HepG2 (cell line): ENCODE data around the gene GAL3ST1. TPM values are rescaled to one million over a fixed set of nuclear protein-coding genes. Genes with fewer than 3 reads are reported as not detected.
"Not testable (repeated sequence)": the region's sequence is repeated elsewhere in the genome, so short reads cannot be mapped to it uniquely, and the experiment has no call there.

Experiments used
- ATAC-seq: fragments of 200-7000 bp; cut with Tn5 transposase; 3 replicates; pipeline ENCODE4 v1.9.1; 2020; ENCODE audit warnings: mild to moderate bottlenecking, moderate library complexity
- BruUV-seq: library from RNA; stranded (reverse); fragments of 400-500 nt; replicated peaks from 2 replicates; lab custom pipeline; 2021; lab: Mats Ljungman, UMichigan
- CTCF ChIA-PET: fragments of 300-600 bp; formaldehyde crosslinking; extraction: SDS; loops from one replicate; lab custom pipeline; 2021; ENCODE audit warnings: low total read pairs, inconsistent platforms, low intra/inter-chr PET ratio; lab: Yijun Ruan, JAX
- POLR2A ChIA-PET: fragments of 350-600 bp; sonication (Branson Sonifier 250); formaldehyde crosslinking; loops from one replicate; lab custom pipeline; 2020; ENCODE audit warnings: antibody characterized with exemption, inconsistent platforms; lab: Yijun Ruan, JAX
- DNase-seq: peaks from one replicate; pipeline ENCODE4 v3.0.0-alpha.2; 2015; ENCODE audit warnings: low spot score
- FAIRE-seq: peaks from 3 replicates; lab custom pipeline; 2011; peaks lifted over from hg19 to GRCh38; lab: Jason Lieb, UNC
- H2AFZ ChIP-seq: one replicate; pipeline ENCODE4 v1.6.1; 2011; ENCODE audit warnings: low read length, inconsistent platforms
- H3K27ac ChIP-seq: fragments of 300-600 bp; 3 replicates; pipeline ENCODE4 v1.8.0; 2011; ENCODE audit warnings: mixed run types, mild to moderate bottlenecking, mixed read lengths, low read length, inconsistent platforms; ENCODE audit not compliant: insufficient read depth; ENCODE audit errors: extremely low read length
- H3K27me3 ChIP-seq, 2 experiments: fragments of 200-600 bp in 1 of 2; 2 replicates in 1 of 2; 3 replicates in 1 of 2; pipeline versions ENCODE4 v1.6.0 to v1.8.0; 2011; ENCODE audit warnings: low read length in 2 of 2, mild to moderate bottlenecking in 2 of 2, moderate library complexity in 2 of 2, inconsistent platforms in 1 of 2; ENCODE audit not compliant: insufficient read depth in 2 of 2, control insufficient read depth in 1 of 2
- H3K36me3 ChIP-seq, 2 experiments: fragments of 200-600 bp in 1 of 2; replicated peaks in 1 of 2; 2 replicates in 1 of 2; 3 replicates in 1 of 2; pipeline versions ENCODE4 v1.5.1 to v1.8.0; 2011; ENCODE audit warnings: low read length in 2 of 2, inconsistent platforms in 1 of 2; ENCODE audit not compliant: insufficient read depth in 2 of 2, control insufficient read depth in 1 of 2
- H3K4me1 ChIP-seq: 2 replicates; pipeline ENCODE4 v1.5.1; 2012; ENCODE audit warnings: low read length, inconsistent platforms; ENCODE audit not compliant: insufficient read depth
- H3K4me2 ChIP-seq: 2 replicates; pipeline ENCODE4 v1.6.0; 2011; ENCODE audit warnings: low read depth, low read length, inconsistent platforms
- H3K4me3 ChIP-seq, 3 experiments: fragments of 200-600 bp in 1 of 3; sonication (generic), shearing (Covaris generic) in 1 of 3; replicated peaks in 1 of 3; 2 replicates each; pipeline ENCODE4 v1.5.1; 2011 to 2016; ENCODE audit warnings: low read length in 3 of 3, inconsistent platforms in 2 of 3, low read depth in 2 of 3, mild to moderate bottlenecking in 2 of 3, control low read depth in 1 of 3, mixed read lengths in 1 of 3; ENCODE audit not compliant: insufficient read depth in 1 of 3
- H3K79me2 ChIP-seq: one replicate; pipeline ENCODE4 v1.6.1; 2011; ENCODE audit warnings: low read length, inconsistent platforms; ENCODE audit not compliant: insufficient read depth
- H3K9ac ChIP-seq: 2 replicates; pipeline ENCODE4 v1.6.0; 2011; ENCODE audit warnings: mild to moderate bottlenecking, low read depth, low read length, inconsistent platforms; ENCODE audit not compliant: insufficient read depth
- H3K9me3 ChIP-seq: 2 replicates; pipeline ENCODE4 v1.5.1; 2012; ENCODE audit warnings: mild to moderate bottlenecking, low read length
- H4K20me1 ChIP-seq: 2 replicates; pipeline ENCODE4 v1.6.0; 2011; ENCODE audit warnings: inconsistent platforms, mild to moderate bottlenecking, low read length, moderate library complexity; ENCODE audit not compliant: insufficient read depth
- ZFP36L2 ChIP-seq: sonication (generic); formaldehyde crosslinking; IDR thresholded peaks from 2 replicates; pipeline ENCODE4 v1.4.0; 2020; ENCODE audit warnings: missing genetic modification reagents
- ZNF768 ChIP-seq: sonication (generic); formaldehyde crosslinking; IDR thresholded peaks from 2 replicates; pipeline ENCODE4 v1.4.0; 2020; ENCODE audit warnings: missing genetic modification reagents
- WGBS: methylation state at CpG from one replicate; pipeline ENCODE4 v1.1.6; 2017; ENCODE audit warnings: low lambda C conversion rate; 5-methylcytosine and 5-hydroxymethylcytosine counted together
- in situ Hi-C: cut with HindIII; loops from 2 replicates; pipeline ENCODE4 v1.10.0; 2017; ENCODE audit warnings: low pct_unique_long_range_greater_than_20kb; ENCODE audit not compliant: extremely low pct_ligation_motif_present
- intact Hi-C: fragments of 100-400 bp; cut with micrococcal nuclease; formaldehyde crosslinking; loops from one replicate; pipeline ENCODE4 v1.10.0; 2022; ENCODE audit not compliant: unreplicated experiment
- polyA plus RNA-seq, 8 experiments: library from polyadenylated mRNA; depleted of rRNA in 3 of 8; stranded (reverse) in 7 of 8; unstranded in 1 of 8; fragments of >200 nt; fragmentation: Illumina TruSeq in 4 of 8; extraction: Trizol in 4 of 8; gene quantifications; 2 replicates each; pipeline versions ENCODE4 v1.2.1 to v1.2.3, GENCODE V29; 2011 to 2016; ENCODE audit warnings: low read depth in 4 of 8, missing spikeins in 1 of 8, mixed read lengths in 1 of 8; ENCODE audit not compliant: insufficient read depth in 1 of 8
- total RNA-seq, 5 experiments: library from RNA; depleted of rRNA; stranded (reverse); fragments of >200 nt; fragmentation: Illumina TruSeq; extraction: Trizol; gene quantifications; 2 replicates each; pipeline ENCODE4 v1.2.3, GENCODE V29; 2016; ENCODE audit warnings: low read depth in 1 of 5
- TF ChIP-seq, protein P1 (sequence below): sonication (generic); formaldehyde crosslinking; conservative IDR thresholded peaks from 2 replicates; pipeline ENCODE4 v1.4.0; 2020; ENCODE audit warnings: missing genetic modification reagents

GAL3ST1 gene
- total and polyA plus RNA-seq, 2 of the 13 experiments (the other 11 are each of a cell fraction or from before 2014, with no cell fraction given), result 4.4 to 14.7 TPM

DNA sequence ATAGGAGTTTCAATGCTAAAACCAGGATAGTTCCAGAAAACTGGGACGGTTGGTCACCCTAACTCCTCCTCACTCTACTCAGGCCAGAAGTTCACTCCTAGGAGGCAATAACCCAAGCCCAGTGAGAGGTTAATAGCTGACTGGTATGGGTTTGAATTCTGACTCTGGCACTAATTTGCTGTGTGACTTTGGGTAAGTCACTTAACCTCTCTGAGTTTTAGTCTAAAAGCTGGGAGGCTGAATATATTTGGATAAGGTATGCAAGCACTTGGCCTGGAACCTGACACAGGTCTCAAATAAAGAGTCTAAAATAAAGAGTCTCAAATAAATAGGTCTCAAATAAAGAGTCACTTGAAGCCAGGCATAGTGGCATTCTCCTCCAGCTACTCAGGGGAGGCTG lies 21.7 kb downstream of the GAL3ST1 start:
- no peak overlapping the region for H3K4me2 ChIP-seq
- TF ChIP-seq ZNF768 (CRISPR knock-in tag) (peak; percentile 53; the same call in 1 of the 2 replicates), ZFP36L2 (CRISPR knock-in tag) (no peak)
- TF ChIP-seq, protein P1, sequence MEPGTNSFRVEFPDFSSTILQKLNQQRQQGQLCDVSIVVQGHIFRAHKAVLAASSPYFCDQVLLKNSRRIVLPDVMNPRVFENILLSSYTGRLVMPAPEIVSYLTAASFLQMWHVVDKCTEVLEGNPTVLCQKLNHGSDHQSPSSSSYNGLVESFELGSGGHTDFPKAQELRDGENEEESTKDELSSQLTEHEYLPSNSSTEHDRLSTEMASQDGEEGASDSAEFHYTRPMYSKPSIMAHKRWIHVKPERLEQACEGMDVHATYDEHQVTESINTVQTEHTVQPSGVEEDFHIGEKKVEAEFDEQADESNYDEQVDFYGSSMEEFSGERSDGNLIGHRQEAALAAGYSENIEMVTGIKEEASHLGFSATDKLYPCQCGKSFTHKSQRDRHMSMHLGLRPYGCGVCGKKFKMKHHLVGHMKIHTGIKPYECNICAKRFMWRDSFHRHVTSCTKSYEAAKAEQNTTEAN (CRISPR knock-in tag), result no peak
- ChIA-PET CTCF (no interaction called here), POLR2A (no interaction called here)
- peaks cover 13% of the 10 kb centered on the region; the same call in 1 of the 2 replicates for H3K4me1 ChIP-seq
- no peaks in the 10 kb centered on the region for H3K9me3 ChIP-seq
- no peak overlapping the region for H3K9ac ChIP-seq
- WGBS, result 0% methylated on average over 1 of the region's 1 CpG
- H3K4me3 ChIP-seq, result no peak overlapping the region
- H3K79me2 ChIP-seq, result no peaks in the 10 kb centered on the region
- no peak overlapping the region for H2AFZ ChIP-seq
- no TSS peak for BruUV-seq
- no peaks in the 10 kb centered on the region for H3K36me3 ChIP-seq
- H4K20me1 ChIP-seq, result no peaks in the 10 kb centered on the region
- ATAC-seq (no peak), DNase-seq (no peak), FAIRE-seq (no peak)
- H3K27ac ChIP-seq, result no peak overlapping the region
- intact Hi-C loops, result no loop called here
- H3K27me3 ChIP-seq, result peaks cover 0 to 8% of the 10 kb centered on the region in 2 experiments; a peak in 2 of 5 replicates
- in situ Hi-C loops, result no loop called here

DNA sequence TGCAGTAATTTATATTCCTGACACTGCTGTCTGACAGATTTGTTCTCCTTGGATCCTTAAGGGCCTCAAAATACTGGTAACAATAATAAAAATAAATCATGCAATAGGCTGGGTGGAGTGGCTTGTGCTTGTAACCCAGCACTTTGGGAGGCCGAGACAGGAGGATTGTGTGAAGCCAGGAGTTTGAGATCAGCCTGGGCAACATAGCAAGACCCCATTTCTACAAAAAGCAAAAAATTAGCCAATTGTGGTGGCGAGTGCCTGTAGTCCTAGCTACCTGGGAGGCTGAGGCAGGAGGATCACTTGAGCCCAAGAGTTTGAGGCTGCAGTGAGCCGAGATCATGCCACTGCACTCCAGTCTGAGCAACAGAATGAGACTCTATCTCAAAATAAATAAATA lies 22.7 kb downstream of the GAL3ST1 start:
- H3K4me2 ChIP-seq, BruUV-seq, in situ Hi-C loops, intact Hi-C loops, H4K20me1 ChIP-seq, FAIRE-seq, H3K27ac ChIP-seq, H3K4me3 ChIP-seq, H2AFZ ChIP-seq, H3K36me3 ChIP-seq, POLR2A ChIA-PET, H3K9ac ChIP-seq, ATAC-seq, H3K79me2 ChIP-seq, H3K9me3 ChIP-seq, DNase-seq, CTCF ChIA-PET: not testable (repeated sequence)
- Histone ChIP-seq H3K27me3 (peaks cover 2 to 12% of the 10 kb centered on the region in 2 experiments; a peak in 2 of 5 replicates), H3K4me1 (peaks cover 22% of the 10 kb centered on the region; the same call in 1 of the 2 replicates)
- 43% methylated on average over 3 of the region's 3 CpGs for WGBS
